ENCODE data around the gene LRFN2.

- TF ChIP-seq CTCF (optimal IDR thresholded peaks at IDR 0.05 in 1 of 3, IDR thresholded peaks at IDR 0.05 in 1 of 3, conservative IDR thresholded peaks at IDR 0.05 in 1 of 3; ENCODE audit: extremely low read depth in 1 of 3, insufficient read depth in 2 of 3, low read length in 3 of 3) (no peak), EZH2 (IDR thresholded peaks at IDR 0.05; ENCODE audit: low read length) (no peak)
Observed at GRCh38 chr6:40623178-40623577, 36.0 kb upstream of the LRFN2 start.
